HL-60 (cell line): ENCODE data around the gene ZSCAN30.

Source experiments
- REST ChIP-seq: IDR thresholded peaks from 2 replicates; pipeline ENCODE4 v1.6.1; 2012; ENCODE audit warnings: low read depth; ENCODE audit not compliant: insufficient replicate concordance
- TF ChIP-seq, protein P1 (sequence below): IDR thresholded peaks from one replicate; pipeline ENCODE4 v1.5.1; 2011; ENCODE audit warnings: low read length, control low read depth, inconsistent platforms; ENCODE audit not compliant: insufficient read depth

- TF ChIP-seq, protein P1, sequence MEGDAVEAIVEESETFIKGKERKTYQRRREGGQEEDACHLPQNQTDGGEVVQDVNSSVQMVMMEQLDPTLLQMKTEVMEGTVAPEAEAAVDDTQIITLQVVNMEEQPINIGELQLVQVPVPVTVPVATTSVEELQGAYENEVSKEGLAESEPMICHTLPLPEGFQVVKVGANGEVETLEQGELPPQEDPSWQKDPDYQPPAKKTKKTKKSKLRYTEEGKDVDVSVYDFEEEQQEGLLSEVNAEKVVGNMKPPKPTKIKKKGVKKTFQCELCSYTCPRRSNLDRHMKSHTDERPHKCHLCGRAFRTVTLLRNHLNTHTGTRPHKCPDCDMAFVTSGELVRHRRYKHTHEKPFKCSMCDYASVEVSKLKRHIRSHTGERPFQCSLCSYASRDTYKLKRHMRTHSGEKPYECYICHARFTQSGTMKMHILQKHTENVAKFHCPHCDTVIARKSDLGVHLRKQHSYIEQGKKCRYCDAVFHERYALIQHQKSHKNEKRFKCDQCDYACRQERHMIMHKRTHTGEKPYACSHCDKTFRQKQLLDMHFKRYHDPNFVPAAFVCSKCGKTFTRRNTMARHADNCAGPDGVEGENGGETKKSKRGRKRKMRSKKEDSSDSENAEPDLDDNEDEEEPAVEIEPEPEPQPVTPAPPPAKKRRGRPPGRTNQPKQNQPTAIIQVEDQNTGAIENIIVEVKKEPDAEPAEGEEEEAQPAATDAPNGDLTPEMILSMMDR = no peak
- TF ChIP-seq REST = no peak
Observed at GRCh38 chr18:35277633-35278032, 12.4 kb downstream of the ZSCAN30 start.
